ENCODE results near the gene FBLN1.
"Not testable (repeated sequence)": the region's sequence is repeated elsewhere in the genome, so short reads cannot be mapped to it uniquely, and the experiment has no call there.

Gene FBLN1

DNA sequence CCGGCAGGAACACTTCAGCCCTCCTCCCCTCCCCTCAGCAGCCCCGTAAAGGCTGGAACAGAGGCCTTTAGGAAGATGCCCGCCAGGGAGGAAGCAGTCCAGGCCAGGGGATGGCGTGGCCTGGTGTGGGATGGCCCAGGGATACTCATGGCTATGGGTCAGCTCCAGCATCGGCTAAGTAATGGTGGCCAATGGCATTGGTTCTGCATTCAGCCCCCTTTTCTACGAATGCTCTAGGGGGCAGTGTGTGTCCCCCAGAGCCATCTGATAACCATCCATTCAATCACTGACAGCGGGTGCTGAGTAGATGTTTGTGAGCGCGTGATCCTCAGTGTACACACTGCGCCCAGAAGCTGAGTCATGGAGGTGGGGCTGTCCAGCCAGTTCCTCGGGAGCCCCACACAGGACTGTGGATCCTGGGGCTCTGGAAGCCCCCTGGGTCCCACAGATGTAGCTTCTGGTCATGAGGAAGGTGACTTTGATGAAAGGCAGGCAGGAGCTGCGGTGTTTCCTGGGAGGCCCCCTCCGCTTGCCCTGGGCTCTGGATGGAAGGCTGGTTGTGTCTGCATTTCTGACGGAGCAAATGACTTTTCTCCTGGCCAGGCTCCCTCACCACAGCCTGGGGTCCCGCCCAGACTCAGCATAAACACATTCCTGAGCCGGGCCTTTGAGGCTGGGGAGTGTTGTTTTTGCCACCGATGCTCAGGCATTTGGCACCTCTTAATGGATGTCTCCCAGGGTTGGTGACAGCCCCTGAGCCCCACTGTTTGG, 46.5 kb downstream of the FBLN1 start:
- no peak for DNase-seq (ENCODE audit: low read depth)

DNA sequence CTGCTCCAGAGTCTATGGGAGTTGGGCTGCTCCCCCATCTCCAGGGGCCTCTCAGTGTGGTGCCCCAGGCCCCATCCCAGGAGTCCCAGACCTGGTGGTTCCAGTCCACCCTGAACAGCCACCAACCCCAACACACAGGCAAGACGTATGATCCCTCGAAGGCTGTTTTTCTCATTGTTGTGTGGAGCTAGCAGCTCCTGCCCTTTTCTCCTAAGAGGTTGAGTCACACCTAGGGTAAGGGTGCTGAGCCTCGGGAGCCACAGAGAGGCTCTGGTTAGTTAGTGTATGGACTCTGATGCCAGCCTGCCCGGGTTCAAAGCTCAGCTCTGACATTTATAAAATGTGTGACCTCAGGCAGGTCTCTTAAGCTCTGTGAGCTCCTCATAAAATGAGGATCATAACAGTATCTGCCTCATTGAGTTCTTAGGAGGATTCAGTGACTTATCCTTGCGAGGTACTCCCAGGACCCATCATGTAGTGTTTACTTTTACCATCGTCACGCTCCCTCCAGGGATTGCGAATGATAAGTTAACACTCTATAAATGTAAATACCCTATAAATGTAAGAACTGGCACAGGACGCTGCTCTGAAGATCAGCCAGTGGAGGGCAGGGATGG, 47.2 kb downstream of the FBLN1 start:
- no peak for DNase-seq (ENCODE audit: low read depth)

- DNase-seq (ENCODE audit: low read depth) = no peak
Measured at GRCh38 chr22:45550416-45550815, 47.7 kb downstream of the FBLN1 start.

- no peak for DNase-seq (ENCODE audit: low read depth)
Measured at GRCh38 chr22:45550891-45551290, 48.2 kb downstream of the FBLN1 start.

DNA sequence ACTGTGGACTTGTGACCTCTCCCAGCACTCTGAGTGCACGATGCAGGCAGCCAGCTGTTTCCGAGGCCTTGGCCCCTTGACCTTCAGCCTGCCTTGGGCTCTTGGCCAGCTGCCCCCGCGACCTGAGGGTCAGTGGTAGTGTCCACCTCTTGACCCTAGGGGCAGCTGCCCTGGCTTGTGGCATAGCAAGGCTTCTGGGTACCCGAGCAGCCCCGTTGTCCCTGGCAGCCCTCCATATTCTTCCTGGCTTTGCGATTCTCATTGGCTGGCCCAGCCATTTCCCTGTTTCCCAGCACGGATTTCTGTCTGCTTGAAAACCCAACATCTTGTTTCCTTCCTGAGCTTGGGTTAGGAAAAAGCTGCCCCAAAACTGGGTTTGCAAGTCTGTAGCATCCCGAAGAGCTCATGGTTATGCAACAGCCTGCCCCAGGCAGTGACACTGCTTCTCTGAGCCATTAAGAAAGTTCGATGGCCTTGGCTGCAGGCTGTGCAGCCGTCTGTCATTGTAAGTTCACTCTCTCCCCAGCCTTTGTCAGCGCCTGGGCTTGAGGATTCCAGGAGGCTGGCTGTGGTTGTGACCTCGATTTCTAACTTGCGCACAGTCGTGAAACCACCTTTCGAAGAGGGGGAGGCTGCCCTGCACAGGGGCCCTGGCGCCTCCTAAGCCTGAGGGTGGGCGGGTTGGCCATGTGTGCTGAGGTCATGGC, 48.8 kb downstream of the FBLN1 start:
- no peak for DNase-seq (ENCODE audit: low read depth)

DNA sequence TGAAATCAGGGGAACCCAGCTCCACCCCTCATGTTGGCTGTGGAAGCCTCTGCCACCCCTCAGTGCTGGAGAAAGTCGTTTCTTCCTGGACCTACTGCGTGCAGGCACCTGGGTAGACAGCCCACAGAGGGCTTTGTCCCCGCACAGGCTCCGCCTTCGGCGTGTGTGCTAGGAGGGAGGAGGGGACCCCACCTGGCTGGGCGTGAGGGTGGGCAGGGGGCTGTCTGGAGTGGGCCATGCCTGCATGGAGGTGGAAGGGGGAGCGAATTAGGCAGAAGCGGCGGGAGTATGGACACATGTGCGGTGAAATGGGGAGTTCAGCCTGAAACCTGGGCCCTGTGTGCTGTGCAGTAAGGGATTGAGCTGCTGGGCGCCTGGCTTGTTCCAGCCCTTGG, 49.3 kb downstream of the FBLN1 start:
- no peak for DNase-seq (ENCODE audit: low read depth)

GRCh38 chr22:45552580-45553350, 50.1 kb downstream of the FBLN1 start:
- no peak for DNase-seq (ENCODE audit: low read depth)

DNA sequence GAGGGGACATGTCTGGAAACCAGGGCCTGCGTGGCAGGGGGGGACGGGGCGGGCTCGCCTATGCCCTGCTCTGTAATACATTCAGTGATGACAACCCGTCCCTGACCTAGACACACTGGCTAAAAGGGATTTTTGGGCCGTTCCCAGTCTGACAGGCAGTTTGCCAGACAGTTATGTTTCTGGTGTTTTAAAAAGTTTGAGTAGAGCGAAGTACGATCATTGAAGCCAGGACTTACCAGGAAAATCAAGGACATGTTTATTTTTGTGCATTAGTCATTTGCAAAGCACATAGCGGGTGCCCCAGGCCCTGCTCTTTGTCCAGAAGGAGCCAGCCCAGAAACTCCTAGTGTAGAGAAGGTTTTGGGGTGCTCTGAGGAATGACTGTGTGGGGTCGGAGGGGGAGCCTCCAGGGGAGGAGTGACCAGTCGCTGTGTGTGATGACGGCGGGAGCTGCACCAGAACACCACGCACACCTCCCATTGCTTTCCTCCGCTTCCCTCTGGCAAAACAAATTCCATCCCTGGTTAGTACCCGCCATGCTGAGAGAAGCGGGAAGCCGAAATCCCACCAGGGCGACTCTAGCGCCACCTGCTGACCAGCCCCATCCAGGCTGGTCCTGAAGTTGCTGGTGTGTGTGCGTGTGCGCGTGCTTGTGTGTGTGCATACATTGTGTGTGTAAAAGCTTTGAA, 50.8 kb downstream of the FBLN1 start:
- no peak for DNase-seq (ENCODE audit: low read depth)

DNA sequence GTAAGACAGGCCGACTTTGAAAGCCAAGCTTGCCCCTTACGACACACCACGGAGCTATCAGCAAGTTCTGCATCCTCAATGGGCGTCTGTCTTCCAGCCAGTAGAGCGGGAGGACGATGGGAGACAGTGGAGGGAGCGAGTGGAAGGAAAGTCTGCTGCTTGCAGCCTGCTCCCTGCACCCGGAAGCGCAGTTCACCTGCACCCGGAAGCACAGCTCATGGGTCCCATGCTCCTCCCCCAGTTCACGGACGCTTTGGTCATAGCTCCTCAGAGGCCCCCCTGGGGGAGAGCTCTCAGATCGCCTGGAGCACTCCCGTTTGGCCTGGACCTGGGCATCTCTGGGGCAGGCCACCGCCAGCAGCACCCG, 51.3 kb downstream of the FBLN1 start:
- DNase-seq (ENCODE audit: low read depth) = no peak

DNA sequence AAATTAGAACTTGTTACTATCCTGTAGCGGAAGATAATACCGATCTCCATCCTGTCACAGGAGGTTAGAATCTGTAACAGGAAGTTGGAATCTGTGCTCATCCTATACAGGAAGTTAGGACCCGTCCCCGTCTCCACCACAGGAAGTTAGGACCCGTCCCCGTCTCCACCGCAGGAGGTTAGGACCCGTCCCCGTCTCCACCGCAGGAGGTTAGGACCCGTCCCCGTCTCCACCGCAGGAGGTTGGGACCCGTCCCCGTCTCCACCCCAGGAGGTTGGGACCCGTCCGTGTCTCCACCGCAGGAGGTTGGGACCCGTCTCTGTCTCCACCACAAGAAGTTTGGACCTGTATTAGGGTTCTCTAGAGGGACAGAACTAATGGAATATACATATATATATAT, 52.2 kb downstream of the FBLN1 start:
- DNase-seq (ENCODE audit: low read depth) = no peak

DNA sequence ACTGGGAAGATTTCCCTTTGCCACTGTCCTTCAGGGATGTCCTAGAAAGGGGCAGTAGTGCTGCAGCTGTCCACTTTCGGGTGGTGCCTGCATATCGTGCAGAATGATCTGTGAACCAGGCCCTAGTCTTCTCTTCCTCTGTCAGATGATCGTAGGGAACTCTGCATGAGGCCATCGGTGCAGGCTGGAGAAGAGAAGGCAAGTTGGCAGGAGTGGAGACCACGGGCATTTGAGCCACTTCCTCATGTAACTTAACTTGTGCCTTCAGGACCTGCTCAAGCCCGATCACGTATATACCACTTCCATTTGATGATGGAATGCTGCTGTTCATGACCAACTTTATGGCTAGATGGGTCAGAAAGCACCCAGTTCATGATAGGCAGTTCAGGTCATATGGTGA, 55.2 kb downstream of the FBLN1 start:
- DNase-seq (ENCODE audit: low read depth) = not testable (repeated sequence)

GRCh38 chr22:45560092-45560491, 57.4 kb downstream of the FBLN1 start:
- DNase-seq (ENCODE audit: low read depth) = not testable (repeated sequence)

GRCh38 chr22:45560761-45561160, 58.1 kb downstream of the FBLN1 start:
- not testable (repeated sequence) for DNase-seq (ENCODE audit: low read depth)

GRCh38 chr22:45562102-45562501, 59.4 kb downstream of the FBLN1 start:
- no peak for DNase-seq (ENCODE audit: low read depth)

DNA sequence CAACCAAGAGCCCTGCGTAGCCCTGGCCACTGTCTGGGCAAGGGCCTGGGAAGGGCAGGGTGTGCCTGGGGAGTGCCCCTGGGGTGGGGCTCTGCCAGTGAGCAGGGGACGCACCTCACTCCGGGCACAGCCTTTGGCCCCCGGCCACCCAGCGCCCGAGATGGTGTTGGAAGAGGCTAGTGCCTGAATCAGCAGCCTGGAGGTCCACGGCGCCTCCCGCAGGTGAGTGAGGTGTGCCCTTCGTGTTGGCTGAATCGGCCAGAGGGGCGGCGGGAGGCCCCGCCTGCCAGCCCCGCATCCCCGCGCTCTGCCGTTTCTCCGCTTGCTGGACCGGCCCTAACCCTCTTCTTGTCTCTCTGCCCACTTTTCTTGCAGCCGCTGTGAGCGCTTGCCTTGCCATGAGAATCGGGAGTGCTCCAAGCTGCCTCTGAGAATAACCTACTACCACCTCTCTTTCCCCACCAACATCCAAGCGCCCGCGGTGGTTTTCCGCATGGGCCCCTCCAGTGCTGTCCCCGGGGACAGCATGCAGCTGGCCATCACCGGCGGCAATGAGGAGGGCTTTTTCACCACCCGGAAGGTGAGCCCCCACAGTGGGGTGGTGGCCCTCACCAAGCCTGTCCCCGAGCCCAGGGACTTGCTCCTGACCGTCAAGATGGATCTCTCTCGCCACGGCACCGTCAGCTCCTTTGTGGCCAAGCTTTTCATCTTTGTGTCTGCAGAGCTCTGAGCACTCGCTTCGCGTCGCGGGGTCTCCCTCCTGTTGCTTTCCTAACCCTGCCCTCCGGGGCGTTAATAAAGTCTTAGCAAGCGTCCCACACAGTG, 60.1 kb downstream of the FBLN1 start:
- DNase-seq (ENCODE audit: low read depth) = no peak

DNA sequence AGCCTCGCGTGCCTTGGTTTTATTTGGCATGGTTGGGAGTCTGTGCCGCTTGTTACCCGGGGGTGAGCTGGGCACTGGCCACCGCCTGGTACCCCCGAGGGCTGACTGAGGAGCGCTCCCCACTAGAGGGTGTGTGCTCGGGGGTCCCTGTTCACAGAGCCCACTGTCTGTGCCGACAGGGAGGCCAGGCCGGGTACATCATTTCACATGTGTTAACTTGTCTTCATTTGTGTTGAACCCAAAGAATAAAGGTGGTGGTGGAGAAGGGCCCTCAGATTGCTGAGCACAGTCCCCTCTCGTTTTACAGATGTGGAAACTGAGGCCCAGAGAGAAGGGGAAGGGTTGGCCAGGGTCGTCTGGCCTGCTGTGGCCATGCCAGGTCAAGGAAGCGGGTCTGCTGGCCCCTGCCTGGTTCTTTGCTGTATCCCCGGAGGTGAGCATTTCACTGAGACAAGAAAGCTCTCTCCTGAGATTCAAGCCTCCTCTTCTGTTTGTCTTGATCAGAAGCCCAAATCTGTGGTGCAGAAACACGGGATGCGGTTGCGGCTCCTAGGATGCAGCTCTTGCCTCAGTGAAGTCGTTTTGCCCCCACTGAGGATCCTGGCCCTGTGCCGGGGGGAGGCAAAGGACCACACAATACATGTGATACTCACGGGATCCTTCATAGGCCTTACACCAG, 60.8 kb downstream of the FBLN1 start:
- DNase-seq (ENCODE audit: low read depth) = no peak

- no peak for DNase-seq (ENCODE audit: low read depth)
Measured at GRCh38 chr22:45564349-45565030, 61.8 kb downstream of the FBLN1 start.

DNA sequence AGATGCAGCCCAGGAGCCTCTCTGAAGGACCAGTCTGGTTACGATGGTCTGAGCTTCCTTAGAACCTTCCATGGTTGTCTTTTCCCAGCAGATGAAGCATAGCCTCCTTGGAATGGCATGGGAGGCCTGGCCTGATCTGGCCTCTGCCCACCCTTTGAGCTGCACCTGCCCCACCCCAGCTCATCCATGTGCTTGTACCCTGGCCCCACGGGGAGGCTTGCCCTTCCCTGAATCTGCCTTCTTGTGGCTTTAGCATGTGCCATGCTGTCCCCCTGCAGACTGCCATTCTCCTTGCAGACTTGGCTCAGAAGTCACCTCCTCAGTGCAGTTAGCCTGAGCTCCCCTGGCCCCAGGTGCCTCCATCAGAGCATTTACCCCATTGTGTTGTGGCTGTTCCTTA, 62.5 kb downstream of the FBLN1 start:
- DNase-seq (ENCODE audit: low read depth) = no peak

- no peak for DNase-seq (ENCODE audit: low read depth)
Measured at GRCh38 chr22:45565973-45566372, 63.3 kb downstream of the FBLN1 start.

DNA sequence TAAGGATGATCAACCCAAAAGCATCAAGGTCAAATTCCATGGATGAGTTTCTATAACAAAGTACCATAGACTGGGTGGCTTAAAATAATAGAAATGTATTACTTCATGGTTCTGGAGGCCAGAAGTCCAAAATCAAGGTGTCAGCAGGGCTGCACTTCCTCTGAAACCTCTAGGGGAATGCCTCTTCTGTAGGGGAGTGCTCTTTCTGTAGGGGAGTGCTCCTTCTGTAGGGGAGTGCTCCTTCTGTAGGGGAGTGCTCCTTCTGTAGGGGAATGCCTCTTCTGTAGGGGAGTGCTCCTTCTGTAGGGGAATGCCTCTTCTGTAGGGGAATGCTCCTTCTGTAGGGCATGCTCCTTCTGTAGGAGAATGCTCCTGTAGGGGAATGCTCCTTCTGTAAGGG, 65.5 kb downstream of the FBLN1 start:
- DNase-seq (ENCODE audit: low read depth) = no peak
